ENCODE data around the gene BPIFB4.
"Not testable (repeated sequence)": the region's sequence is repeated elsewhere in the genome, so short reads cannot be mapped to it uniquely, and the experiment has no call there.

The BPIFB4 gene

GRCh38 chr20:33079259-33079658 lies at the start of gene BPIFB4:
BPIFB4 (plus strand) TSS chr20:33079643; CDS start chr20:33081527, 1,884 bp downstream.
- DNase-seq (ENCODE audit: insufficient read length, low spot score), result no peak
- FAIRE-seq, result no peak

- DNase-seq (ENCODE audit: insufficient read length, low spot score), result no peak
- no peak for FAIRE-seq
These were observed 49.4 kb upstream of the BPIFB4 start for GRCh38 chr20:33030076-33030475.

- FAIRE-seq, result no peak
These were observed 48.9 kb upstream of the BPIFB4 start for GRCh38 chr20:33030569-33030968.

GRCh38 chr20:33031531-33031930 lies 47.9 kb upstream of the BPIFB4 start, which contains the start of gene BPIFB6:
BPIFB6 (plus strand) TSS chr20:33031648; CDS start chr20:33031648, 0 bp downstream.
- FAIRE-seq, result no peak

More at GRCh38 chr20:33030569-33030968, 48.9 kb upstream of the BPIFB4 start:
- no peak for DNase-seq (ENCODE audit: insufficient read length, low spot score)

GRCh38 chr20:33032555-33032954 lies 46.9 kb upstream of the BPIFB4 start:
- FAIRE-seq (no peak), DNase-seq (ENCODE audit: insufficient read length, low spot score) (no peak)

More at GRCh38 chr20:33031531-33031930, 47.9 kb upstream of the BPIFB4 start, which contains the start of gene BPIFB6:
- no peak for DNase-seq (ENCODE audit: insufficient read length, low spot score)

GRCh38 chr20:33033381-33033780 lies 46.1 kb upstream of the BPIFB4 start:
- FAIRE-seq, result no peak
- no peak for DNase-seq (ENCODE audit: insufficient read length, low spot score)

GRCh38 chr20:33034115-33034514 lies 45.3 kb upstream of the BPIFB4 start:
- FAIRE-seq, result no peak
- no peak for DNase-seq (ENCODE audit: insufficient read length, low spot score)

GRCh38 chr20:33034901-33035492 lies 44.4 kb upstream of the BPIFB4 start:
- FAIRE-seq (no peak), DNase-seq (ENCODE audit: insufficient read length, low spot score) (no peak)

GRCh38 chr20:33037456-33037855 lies 42.0 kb upstream of the BPIFB4 start:
- no peak for FAIRE-seq
- no peak for DNase-seq (ENCODE audit: insufficient read length, low spot score)

- FAIRE-seq (no peak), DNase-seq (ENCODE audit: insufficient read length, low spot score) (no peak)
These were observed 41.2 kb upstream of the BPIFB4 start for GRCh38 chr20:33038243-33038642.

- FAIRE-seq, result no peak
- no peak for DNase-seq (ENCODE audit: insufficient read length, low spot score)
These were observed 37.0 kb upstream of the BPIFB4 start for GRCh38 chr20:33042430-33042829.

GRCh38 chr20:33042983-33043730 lies 36.3 kb upstream of the BPIFB4 start:
- no peak for DNase-seq (ENCODE audit: insufficient read length, low spot score)
- FAIRE-seq, result no peak

GRCh38 chr20:33043731-33044181 lies 35.7 kb upstream of the BPIFB4 start:
- FAIRE-seq, result no peak
- DNase-seq (ENCODE audit: insufficient read length, low spot score), result no peak

GRCh38 chr20:33045129-33045721 lies 34.2 kb upstream of the BPIFB4 start:
- DNase-seq (ENCODE audit: insufficient read length, low spot score); FAIRE-seq: not testable (repeated sequence)

GRCh38 chr20:33046412-33046811 lies 33.0 kb upstream of the BPIFB4 start:
- no peak for FAIRE-seq
- no peak for DNase-seq (ENCODE audit: insufficient read length, low spot score)

- DNase-seq (ENCODE audit: insufficient read length, low spot score) (no peak), FAIRE-seq (no peak)
These were observed 28.1 kb upstream of the BPIFB4 start for GRCh38 chr20:33051333-33051732.

GRCh38 chr20:33053291-33054106 lies 25.9 kb upstream of the BPIFB4 start, which contains the start of gene BPIFB3:
BPIFB3 (plus strand) TSS chr20:33053903; CDS start chr20:33055436, 1,533 bp downstream.
- FAIRE-seq, result no peak

GRCh38 chr20:33054381-33054780 lies 25.1 kb upstream of the BPIFB4 start:
- FAIRE-seq (no peak), DNase-seq (ENCODE audit: insufficient read length, low spot score) (no peak)

More at GRCh38 chr20:33053291-33054106, 25.9 kb upstream of the BPIFB4 start, which contains the start of gene BPIFB3:
- DNase-seq (ENCODE audit: insufficient read length, low spot score), result no peak

GRCh38 chr20:33054791-33055190 lies 24.7 kb upstream of the BPIFB4 start:
- FAIRE-seq (no peak), DNase-seq (ENCODE audit: insufficient read length, low spot score) (no peak)

GRCh38 chr20:33059136-33059535 lies 20.3 kb upstream of the BPIFB4 start:
- no peak for DNase-seq (ENCODE audit: insufficient read length, low spot score)
- FAIRE-seq, result no peak
